Measurements from ENCODE around the gene OR8J3. TPM values are rescaled to one million over a fixed set of nuclear protein-coding genes. Genes with fewer than 3 reads are reported as not detected.

The OR8J3 gene
- total RNA-seq, 1 experiment from 2014 or later = not detected

GRCh38 chr11:56172256-56172830 lies 32.3 kb upstream of the OR8J3 start:
- Histone ChIP-seq H3K4me3 (ENCODE audit: low read depth in 2 of 2, low read length in 2 of 2) (no peak overlapping the region), H3K36me3 (ENCODE audit: control insufficient read depth, insufficient read depth, low read length) (no peaks in the 10 kb centered on the region), H3K9me3 (ENCODE audit: control insufficient read depth, insufficient read depth, low read depth, low read length) (no peaks in the 10 kb centered on the region), H3K27ac (ENCODE audit: low read length) (no peak overlapping the region), H3K4me1 (ENCODE audit: control insufficient read depth, insufficient read depth, low read length) (no peaks in the 10 kb centered on the region), H3K27me3 (ENCODE audit: control insufficient read depth, insufficient read depth, low read length) (no peaks in the 10 kb centered on the region)
- ChIA-PET POLR2A (no interaction called here), CTCF (no interaction called here)
- no peak for DNase-seq (ENCODE audit: low read depth, low spot score)
- BruUV-seq (replicated peaks) = no TSS peak
- intact Hi-C loops (cut with micrococcal nuclease; ENCODE audit: unreplicated experiment) = no loop called here
- ATAC-seq = no peak
- TF ChIP-seq POLR2AphosphoS5 (IDR thresholded peaks at IDR 0.05; ENCODE audit: low read depth, low read length) (no peak), SIN3A (IDR thresholded peaks at IDR 0.05; ENCODE audit: borderline replicate concordance, insufficient read depth, low read depth, low read length) (no peak), CTCF (IDR thresholded peaks at IDR 0.05) (no peak), REST (IDR thresholded peaks at IDR 0.05; ENCODE audit: insufficient read depth in 1 of 2, low read depth in 2 of 2, low read length in 1 of 2) (no peak), TCF7L2 (IDR thresholded peaks at IDR 0.05; ENCODE audit: low read depth, low read length) (no peak)
- in situ Hi-C loops (cut with HindIII; ENCODE audit: low pct_unique_long_range_greater_than_20kb, low sequenced_read_pairs) = no loop called here

- no peak overlapping the region for H3K27ac ChIP-seq (ENCODE audit: low read length)
- no peaks in the 10 kb centered on the region for H3K27me3 ChIP-seq (ENCODE audit: control insufficient read depth, insufficient read depth, low read length)
- no TSS peak for BruUV-seq (replicated peaks)
- POLR2A ChIA-PET = no interaction called here
- TF ChIP-seq SIN3A (IDR thresholded peaks at IDR 0.05; ENCODE audit: borderline replicate concordance, insufficient read depth, low read depth, low read length) (no peak), CTCF (IDR thresholded peaks at IDR 0.05) (no peak), REST (IDR thresholded peaks at IDR 0.05; ENCODE audit: insufficient read depth in 1 of 2, low read depth in 2 of 2, low read length in 1 of 2) (no peak), POLR2AphosphoS5 (IDR thresholded peaks at IDR 0.05; ENCODE audit: low read depth, low read length) (no peak)
- no peaks in the 10 kb centered on the region for H3K36me3 ChIP-seq (ENCODE audit: control insufficient read depth, insufficient read depth, low read length)
- CTCF ChIA-PET = no interaction called here
- no peak for ATAC-seq
- no peak for DNase-seq (ENCODE audit: low read depth, low spot score)
- in situ Hi-C loops (cut with HindIII; ENCODE audit: low pct_unique_long_range_greater_than_20kb, low sequenced_read_pairs) = no loop called here
- no peaks in the 10 kb centered on the region for H3K4me1 ChIP-seq (ENCODE audit: control insufficient read depth, insufficient read depth, low read length)
- H3K4me3 ChIP-seq (ENCODE audit: low read depth in 2 of 2, low read length in 2 of 2) = no peak overlapping the region
- H3K9me3 ChIP-seq (ENCODE audit: control insufficient read depth, insufficient read depth, low read depth, low read length) = no peaks in the 10 kb centered on the region
- intact Hi-C loops (cut with micrococcal nuclease; ENCODE audit: unreplicated experiment) = no loop called here
These were observed 23.8 kb upstream of the OR8J3 start for GRCh38 chr11:56163804-56164203.
